Limb (tissue), 2 donors: ENCODE results near the gene TM4SF4.
A peak's percentile ranks its signal among the peaks of the same experiment; 100 is the strongest.

Experiments used
- DNase-seq, 2 donors: peaks; one replicate each; pipeline ENCODE4 v3.0.0-alpha.2; 2016; ENCODE audit errors: extremely low spot score in 2 of 2

The TM4SF4 gene

DNA sequence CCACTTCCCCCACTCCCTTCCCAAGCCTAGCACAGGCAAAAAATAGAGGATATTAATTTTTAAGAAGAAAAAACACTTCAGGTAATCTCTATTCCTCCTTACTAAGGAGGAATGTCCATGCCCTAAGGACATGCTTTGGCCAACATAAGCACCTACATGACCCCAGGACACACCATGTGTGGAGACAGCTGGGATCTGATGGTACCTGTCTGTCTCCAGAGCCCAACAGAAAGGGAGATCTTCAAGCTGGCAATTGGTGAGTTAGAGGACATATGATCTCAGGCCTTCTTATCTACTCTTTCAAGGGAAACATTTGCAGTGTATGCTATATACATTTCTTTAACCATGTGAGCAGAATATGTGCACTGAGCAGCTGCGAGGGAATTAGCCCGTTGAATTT is 7.0 kb downstream of the TM4SF4 start:
- no peak for DNase-seq

DNA sequence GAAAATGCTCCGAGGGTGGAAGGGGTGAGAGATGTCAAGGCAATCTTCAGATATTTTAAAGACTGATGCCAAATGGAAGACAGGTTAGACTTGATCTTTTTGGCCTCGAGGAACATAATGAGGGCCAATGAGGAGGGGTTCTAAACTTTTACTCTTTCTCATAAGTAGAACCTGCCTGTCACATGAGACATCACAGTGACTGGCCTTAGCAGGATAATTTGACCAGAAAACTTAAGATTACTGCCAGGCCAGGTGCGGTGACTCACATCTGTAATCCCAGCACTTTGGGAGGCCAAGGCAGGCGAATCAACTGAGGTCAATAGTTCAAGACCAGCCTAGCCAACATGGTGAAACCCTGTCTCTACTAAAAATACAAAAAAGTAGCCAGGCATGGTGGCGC is 12.2 kb downstream of the TM4SF4 start:
- DNase-seq: no peak

DNA sequence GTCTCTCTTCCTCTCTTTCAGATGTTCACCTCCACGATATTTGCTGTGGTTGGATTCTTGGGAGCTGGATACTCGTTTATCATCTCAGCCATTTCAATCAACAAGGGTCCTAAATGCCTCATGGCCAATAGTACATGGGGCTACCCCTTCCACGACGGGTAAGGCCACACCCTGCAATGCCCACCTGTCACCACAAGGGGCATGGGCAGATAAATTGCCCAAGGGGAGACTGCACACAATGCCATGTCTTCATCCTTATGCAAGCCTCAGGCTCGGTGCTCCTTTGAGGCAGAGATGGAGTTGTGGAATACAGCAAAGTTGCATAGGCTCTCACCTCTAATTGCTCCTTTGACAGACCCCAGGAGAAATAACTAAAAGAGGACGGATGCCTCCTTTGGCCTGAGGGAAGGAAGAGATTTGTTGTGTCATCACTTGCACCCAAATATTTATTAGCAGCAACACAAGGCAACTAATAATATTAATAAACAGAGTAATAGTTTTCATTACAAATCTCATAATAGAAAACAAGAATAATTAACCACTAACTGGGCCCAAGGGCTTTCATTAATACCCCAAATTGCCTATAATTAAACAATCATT is 13.2 kb downstream of the TM4SF4 start:
- no peak for DNase-seq

DNA sequence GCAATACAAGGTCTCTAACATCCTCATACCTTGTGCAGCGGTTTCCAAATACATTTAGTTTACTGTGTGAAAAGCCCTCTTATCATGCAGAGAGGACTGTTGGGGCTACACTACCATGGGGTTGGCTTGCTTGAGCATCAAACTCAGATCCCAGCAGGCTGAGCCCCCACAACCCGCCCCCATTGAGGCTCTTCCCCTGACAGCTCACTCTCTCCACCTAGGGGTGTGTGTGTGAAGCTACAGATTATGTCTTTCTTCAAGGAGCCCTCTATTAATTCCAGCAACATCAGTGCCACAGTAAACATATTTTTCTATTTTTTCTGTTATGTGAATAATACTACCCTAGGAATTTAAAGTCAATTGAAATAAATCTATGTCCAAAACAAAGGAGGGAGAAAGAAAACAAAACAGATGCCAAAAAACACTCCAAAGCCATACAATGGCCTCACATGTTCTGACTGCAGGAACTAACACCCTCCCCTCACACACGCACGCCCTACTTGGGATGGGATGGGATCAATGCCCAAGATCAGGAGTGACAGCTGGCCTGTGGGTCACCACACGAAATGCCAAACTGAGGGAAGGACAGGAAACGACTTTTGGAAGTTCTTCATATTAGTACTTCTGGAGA is 14.7 kb downstream of the TM4SF4 start:
- DNase-seq: no peak

DNA sequence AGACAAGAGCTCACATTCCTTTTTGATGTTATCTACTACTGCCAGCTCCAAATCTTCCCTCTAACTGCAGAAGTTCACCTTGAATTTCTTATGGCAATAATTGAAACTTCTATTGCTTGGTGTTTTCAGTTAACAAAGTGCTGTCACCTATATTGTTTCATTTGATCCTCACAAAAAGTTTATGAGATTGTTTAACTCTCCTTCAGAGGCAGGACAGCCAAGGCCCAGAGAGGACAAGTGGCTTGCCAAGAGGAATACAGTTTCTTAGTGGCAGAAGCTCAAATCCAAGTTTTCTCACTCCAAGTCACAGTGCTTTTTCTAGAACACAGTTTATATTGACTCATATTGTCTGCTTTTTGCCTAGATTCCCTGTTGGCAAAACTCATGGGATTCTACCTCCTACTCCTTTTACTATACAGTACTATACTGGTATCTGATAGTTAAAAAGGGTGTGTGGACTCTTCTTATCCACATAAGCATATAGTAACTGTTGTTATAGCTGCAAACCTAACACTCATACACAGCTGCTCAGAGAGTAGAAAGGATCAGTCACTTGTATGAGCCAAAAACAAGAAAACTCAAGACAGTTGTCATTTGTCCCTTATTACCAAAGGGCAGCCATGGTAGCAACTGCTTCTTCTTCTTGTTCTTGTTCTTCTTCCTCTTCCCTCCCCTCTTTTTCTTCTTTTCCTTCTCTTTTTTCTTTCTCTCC is 15.9 kb downstream of the TM4SF4 start:
- no peak for DNase-seq

DNA sequence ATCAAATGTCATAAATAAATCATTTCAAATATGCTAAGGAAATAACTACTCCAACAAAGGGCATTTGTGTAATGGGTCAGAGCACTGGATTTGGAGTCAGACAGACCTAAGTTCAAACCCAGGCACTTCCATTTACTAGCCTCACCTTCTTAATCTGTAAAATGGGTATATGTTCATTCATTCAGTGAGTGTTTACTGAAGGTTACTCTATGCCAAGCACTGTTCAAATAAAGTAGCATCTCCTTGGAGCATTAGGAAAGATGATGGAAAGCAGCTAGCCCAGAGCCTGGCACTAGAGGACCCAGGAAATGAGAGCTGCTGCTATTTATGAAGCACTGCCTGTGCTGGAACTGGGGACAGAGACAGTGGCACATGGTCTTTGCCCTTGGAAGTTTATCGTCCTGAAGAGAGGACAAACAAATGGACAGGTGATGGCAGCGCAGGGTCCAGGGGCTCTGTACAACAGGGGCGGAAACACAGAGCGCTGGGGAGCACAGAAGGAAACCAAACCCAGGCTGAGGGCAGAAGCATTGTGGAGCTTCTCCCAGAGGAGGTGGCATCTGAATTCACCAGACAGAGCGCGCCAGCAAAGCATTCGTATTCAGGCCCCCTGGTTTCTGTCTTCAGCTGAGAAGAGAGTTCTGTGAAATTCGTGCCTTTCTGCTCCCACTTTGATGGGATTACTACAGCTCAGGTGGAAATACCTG is 19.0 kb downstream of the TM4SF4 start:
- DNase-seq: no peak

DNA sequence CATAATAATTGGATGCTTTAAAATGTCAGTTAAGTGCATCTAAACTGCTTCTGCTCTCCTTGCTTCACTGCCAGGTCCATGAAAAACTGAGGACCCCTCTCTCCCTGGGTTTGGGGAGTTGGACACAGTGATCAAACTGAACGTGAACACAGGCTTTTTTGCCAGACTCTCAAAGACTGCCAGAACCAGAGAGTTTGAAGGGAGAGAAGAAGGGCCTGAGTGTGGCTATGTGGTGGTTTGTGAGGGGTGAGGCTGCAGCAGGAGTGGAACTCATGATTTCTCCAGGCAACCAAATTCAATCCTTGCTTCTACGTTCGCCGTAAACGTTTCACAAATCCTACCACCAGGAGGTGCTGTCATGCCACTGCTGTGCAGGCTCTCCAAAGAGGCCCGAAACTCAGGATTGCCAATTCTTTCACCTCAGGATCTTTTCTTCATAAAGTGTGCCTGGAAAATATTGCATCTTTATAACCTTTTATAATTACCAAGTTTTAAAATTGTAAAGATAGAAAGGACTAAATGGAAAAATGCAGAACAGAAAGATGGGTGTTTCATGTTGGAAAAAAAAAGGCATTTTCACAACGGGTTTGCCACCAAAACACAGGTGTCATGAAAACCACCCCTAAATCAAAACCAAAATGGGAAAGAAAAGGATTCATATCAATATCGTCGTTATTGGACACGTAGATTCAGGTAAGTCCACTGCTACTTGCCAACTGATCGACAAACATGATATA is 19.7 kb downstream of the TM4SF4 start:
- DNase-seq: peak; percentile 75 to 76

DNA sequence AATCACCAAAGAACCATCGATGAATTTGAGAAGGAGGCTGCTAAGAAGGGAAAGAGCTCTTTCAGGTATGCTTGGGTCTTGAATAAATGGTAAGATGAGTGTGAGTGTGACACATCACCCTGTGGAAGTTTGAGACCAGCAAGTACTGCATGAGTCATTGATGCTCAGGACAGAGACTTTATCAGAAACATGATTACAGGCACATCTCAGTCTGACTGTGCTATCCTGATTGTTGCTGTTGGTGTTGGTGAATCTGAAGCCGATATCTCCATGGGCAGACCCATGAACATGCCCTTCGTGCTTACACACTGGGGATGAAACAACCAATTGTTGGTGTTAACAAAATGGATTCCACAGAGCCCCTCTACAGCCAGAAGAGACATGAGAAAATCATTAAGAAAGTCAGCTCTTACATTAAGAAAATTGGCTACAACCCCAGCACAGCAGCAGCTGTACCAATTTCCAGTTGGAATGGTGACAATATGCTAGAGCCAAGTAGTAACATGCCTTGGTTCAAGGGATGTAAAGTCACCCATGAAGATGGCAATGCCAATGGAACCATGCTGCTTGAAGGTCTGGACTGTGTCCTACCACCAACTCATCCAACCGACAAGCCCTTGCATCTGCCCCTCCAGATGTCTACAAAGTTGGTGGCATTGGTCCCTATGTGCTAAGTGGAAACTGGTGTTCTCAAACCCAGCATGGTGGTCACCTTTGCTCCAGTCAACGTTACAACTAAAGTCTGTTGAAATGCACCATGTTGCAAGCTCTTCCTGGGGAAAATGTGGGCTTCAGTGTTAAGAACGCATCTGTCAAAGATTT is 20.5 kb downstream of the TM4SF4 start:
- no peak for DNase-seq

DNA sequence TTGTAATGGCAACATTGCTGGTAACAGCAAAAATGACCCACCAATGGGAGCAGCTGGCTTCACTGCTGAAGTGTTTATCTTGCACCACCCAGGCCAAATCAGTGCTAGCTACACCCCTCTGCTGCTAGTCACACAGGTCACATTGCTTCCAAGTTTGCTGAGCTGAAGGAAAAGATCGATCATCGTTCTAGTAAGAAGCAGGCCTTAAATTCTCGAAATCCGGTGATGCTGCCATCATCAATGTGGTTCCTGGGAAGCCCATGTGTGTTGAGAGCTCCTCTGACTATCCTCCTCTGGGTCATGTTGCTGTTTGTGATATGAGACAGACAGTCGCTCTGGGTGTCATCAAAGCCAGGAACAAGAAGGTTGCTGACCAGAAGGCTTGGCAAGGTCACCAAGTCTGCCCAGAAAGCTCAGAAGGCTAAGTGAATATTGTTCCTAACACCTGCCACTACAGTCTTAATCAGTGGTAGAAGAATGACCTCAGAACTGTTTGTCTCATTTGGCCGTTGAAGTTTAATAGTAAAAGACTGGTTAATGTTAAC is 21.2 kb downstream of the TM4SF4 start:
- no peak for DNase-seq

DNA sequence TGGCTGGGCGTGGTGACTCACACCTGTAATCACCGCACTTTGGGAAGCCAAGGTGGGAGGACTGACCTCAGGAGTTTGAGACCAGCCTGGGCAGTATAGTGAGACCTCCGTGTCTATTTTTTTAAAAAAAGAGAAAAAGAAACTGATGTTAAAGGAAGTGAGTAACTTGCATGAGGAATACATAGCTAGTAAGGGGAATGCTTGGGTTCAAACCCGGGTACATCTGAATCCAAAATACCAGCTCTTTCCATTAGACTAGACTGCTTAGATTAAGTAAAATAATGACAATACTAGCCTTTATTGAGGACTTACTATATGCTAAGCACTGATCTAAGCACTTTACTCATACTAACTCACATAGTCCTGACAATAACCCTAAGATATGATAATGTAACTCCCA is 22.4 kb downstream of the TM4SF4 start:
- no peak for DNase-seq

DNA sequence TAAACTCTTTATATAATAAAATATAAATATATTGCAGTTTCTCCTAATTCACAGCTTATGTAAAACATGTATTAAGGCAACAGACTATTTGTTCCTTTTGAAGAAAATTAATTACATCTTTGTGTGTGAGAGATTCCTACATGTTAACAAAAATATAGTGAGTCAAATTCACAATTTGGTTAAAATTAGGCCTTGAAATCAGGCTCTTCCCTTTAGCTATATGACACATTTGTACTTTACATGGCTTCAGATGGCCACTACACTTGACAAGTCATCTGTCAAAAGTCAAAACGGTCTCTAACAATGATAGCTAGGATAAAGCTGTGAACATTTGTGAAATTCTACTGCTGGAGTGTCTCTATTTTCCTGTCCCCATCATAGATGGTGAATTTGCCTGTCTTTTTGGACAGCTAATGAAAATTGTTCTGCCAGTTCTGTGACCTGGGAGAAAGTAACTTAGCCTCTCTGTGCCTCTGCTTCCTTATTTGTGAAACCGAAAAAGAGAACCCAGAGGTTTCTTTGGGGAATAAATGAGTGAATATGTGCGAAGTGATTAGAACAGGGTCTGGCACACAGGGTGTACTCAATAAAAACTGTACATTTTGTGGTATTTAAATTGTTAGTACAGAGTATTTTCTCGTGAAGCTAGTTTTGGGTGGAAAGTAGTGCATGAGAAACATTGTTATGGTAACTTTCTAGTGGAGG is 23.6 kb downstream of the TM4SF4 start:
- no peak for DNase-seq

DNA sequence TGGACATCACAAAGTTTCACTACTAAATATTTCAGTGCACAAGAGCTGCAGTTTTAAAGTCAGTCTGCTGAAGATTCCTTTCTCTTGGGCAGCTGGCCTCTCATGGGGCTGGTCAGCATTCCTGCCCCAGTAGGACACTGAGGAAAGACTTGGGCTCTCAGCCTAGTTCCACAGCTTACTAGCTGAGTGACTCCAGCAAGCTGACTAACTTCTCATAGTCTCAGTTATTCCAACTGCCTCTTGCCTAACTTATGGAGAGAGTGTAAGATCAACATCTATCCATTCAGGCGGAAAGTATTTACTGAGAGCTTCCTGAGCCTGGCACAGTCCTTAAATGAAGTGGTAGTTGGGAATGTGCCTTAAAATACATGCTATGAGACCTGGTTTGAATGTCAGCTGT is 27.0 kb downstream of the TM4SF4 start:
- no peak for DNase-seq

DNA sequence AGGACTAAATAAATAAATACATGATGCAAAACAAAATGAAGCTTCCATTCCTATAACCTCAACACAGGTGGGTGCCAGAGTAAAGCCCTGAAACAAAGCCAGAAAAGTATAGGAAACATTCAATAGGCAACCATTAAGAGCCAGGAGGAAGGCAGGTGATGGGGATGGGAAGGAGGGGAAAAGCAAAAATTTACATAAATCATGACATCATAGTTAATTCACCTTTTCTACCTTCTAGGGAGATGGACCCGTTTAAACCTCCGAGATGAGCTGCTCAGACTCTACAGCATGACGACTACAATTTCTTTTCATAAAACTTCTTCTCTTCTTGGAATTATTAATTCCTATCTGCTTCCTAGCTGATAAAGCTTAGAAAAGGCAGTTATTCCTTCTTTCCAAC is 27.9 kb downstream of the TM4SF4 start:
- DNase-seq: no peak

DNA sequence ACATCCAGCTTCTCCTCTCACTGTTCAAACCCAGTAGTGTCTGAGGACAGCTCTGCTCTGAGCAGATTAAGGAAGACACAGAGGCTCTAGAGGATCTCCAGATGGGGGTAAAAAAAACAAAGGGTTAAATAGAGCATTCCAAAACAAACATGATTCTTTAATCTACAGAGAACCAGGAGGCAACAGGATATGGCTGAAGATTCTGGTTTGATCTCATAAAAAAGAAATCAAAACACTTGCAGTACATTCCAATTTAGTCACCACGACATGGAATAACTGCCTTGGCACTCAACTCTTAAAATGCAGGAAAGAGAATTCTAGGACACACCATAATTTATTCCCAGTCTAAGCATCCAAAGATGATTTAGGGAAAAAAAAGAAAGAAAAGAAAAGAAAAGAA is 32.0 kb downstream of the TM4SF4 start:
- DNase-seq: no peak

DNA sequence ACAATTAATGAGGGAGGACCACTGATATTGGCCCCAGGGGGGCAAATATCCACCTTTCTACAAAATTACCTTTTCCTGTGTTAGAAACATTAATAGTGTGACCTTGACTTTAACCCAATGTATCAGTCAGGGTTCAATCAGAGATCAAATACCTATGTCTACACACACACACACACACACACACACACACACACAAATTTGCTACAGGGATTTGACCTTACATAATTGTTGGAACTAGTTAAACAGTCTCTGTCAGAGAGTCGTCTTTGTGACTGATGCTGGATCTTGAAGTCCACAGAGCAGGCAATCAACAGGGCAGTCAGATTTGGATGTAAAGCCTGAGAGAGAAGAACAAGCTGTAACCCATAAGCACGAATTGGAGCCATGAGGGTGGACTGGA is 32.5 kb downstream of the TM4SF4 start:
- no peak for DNase-seq

DNA sequence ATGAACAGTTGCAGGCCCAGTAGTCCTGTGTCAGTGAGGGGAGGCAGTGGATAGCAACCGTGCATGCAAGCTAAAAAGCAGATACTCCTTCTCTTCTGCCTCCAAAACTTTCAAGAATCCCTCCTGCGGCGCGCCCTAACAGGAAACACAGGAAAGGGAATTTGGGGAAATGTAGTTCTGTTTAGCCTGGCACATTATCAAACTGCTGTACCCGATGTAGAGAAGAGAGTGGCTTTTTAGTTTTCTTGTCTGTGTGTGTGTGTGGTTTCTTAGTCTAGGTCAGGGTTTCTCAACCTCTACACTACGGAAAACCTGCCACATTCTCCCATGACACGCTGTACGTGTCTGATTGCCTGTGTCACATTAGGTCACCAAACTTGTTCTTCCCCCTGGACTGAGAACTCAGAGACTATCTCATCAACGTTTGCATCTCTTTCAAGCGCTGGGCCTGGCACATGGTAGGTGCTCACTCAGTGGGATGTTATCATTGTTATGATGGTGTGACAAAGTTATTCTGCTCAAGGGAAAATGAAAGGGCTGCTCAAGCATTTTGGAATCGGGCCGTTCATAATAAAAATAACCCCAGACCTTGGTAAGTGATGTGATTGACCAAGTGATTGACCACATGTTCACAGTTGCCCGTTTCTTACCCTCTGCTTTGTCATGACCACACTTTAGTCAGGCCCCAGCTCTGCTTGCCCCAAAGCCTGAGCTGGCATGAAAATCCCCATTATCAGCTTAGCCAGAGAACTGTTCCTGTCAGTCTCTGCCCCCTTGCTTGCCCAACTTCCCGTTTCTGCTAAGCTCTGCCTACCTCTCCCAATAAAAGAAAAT is 33.2 kb downstream of the TM4SF4 start:
- DNase-seq: no peak

DNA sequence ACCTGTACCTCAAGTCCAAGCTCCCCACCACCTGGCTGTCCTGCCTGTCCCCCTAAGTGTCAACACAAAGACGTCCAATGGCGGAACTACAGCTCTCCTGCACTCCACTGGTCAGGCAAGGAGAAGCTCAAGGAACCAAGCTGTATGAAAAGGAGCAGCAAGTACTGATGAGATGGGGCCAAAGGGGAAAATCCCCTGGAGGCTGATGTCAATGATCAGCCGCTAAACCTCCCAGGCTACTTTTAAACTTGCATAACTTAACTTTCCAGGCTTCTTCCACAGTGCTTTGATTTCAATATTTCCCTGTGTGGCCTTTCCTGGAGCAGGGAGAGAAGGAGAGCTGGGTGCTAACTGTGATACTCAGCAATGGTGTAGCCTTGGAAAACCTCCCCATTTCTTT is 35.0 kb downstream of the TM4SF4 start:
- DNase-seq: no peak

DNA sequence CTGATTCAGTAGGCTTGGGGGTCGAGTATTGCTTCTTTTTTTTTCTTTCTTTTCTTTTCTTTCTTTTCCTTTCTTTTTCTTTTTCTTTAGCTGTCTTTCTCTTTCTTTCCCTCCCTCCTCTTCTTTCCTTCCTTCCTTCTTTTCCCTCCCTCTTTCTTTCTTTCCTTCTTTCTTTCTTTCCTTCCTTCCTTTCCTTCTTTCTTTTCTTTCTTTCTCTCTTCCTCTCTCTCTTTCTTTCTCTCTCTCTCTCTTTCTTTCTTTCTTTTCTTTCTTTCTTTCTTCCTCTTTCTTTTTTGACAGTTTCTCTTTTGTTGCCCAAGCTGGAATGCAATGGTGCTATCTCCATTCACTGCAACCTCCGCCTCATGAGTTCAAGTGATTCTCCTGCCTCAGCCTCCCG is 36.0 kb downstream of the TM4SF4 start:
- DNase-seq: no peak

DNA sequence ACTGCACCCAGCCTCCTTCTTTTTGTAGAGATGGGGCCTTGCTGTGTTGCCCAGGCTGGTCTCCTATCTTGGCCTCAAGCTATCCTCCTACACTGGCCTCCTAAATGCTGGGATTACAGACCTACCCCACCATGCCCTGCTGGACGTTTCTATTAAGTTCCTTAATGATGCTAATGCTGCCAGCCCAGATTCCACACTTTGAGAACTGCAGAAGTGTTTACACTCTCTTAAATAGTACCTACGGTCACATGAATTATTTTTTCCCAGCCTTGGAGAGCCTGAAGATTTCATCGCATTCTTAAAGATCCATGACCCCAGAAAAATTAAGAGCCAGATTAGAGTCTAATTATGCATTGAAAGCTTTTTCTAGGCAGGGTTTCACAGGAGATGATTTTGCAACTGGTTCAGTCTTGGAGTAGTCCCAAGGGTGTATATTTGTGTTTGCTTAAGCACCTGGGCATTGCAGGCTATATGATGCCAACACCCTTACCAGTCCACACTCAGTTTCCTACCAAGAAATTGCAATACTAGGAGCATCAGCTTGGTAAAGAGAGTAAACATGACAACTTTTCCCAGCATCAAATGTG is 36.6 kb downstream of the TM4SF4 start:
- DNase-seq: no peak
